ENCODE data around the gene GRIK4. TPM values are rescaled to one million over a fixed set of nuclear protein-coding genes. Genes with fewer than 3 reads are reported as not detected.

GRIK4 gene
- polyA plus RNA-seq, 1 of the 3 experiments (the other 2 are of a cell fraction), result 0.03 TPM

- 93% methylated on average over 7 of the region's 7 CpGs for whole genome bisulfite sequencing (ENCODE audit: low lambda C conversion rate)
- no peak for DNase-seq
- ChIA-PET POLR2A (interaction anchor here (1.7 kb wide), 1 partner anchor 10 kb away, joined by 6 read pairs; no protein-coding TSS in a partner anchor), CTCF (interaction anchor here (0.8 to 3.8 kb wide), 8 partner anchors 9 to 677 kb away, joined by 3 to 24 read pairs (median 4); no protein-coding TSS in a partner anchor)
- Histone ChIP-seq H3K27ac (ENCODE audit: low read depth in 2 of 2, low read length in 1 of 2) (no peak overlapping the region), H3K4me2 (no peak overlapping the region), H4K20me1 (ENCODE audit: insufficient read depth) (no peaks in the 10 kb centered on the region), H3K4me1 (ENCODE audit: control insufficient read depth in 1 of 2, insufficient read depth in 2 of 2, low read depth in 1 of 2, low read length in 1 of 2) (peaks cover 0 to 33% of the 10 kb centered on the region in 2 experiments; a peak in 1 of 4 replicates), H3K9ac (no peak overlapping the region), H3K9me3 (no peaks in the 10 kb centered on the region), H3K4me3 (ENCODE audit: low read depth in 2 of 2, low read length in 1 of 2) (no peak overlapping the region), H3K36me3 (replicated peaks in 1 of 2; ENCODE audit: control insufficient read depth in 1 of 2, insufficient read depth in 2 of 2, low read length in 1 of 2) (no peaks in the 10 kb centered on the region), H3K79me2 (ENCODE audit: insufficient read depth) (no peaks in the 10 kb centered on the region), H3K9me2 (no peaks in the 10 kb centered on the region), H3F3A (replicated peaks; ENCODE audit: insufficient read depth) (no peaks in the 10 kb centered on the region), H2AFZ (ENCODE audit: low read depth) (no peak overlapping the region), H3K27me3 (ENCODE audit: insufficient read depth) (peaks cover 12% of the 10 kb centered on the region; the same call in 1 of the 2 replicates)
- TF ChIP-seq GATA2 (CRISPR knock-in tag; IDR thresholded peaks at IDR 0.05) (no peak), MEF2A (IDR thresholded peaks at IDR 0.05; ENCODE audit: borderline replicate concordance, low read depth) (no peak), FOXJ3 (CRISPR knock-in tag; IDR thresholded peaks at IDR 0.05) (no peak), NFIC (IDR thresholded peaks at IDR 0.05; ENCODE audit: borderline replicate concordance) (no peak), MXI1 (IDR thresholded peaks at IDR 0.05; ENCODE audit: low read depth, low read length) (no peak), ELF1 (IDR thresholded peaks at IDR 0.05) (no peak), TAF1 (IDR thresholded peaks at IDR 0.05; ENCODE audit: borderline replicate concordance, low read depth, low read length) (no peak), GABPA (IDR thresholded peaks at IDR 0.05; ENCODE audit: low read depth) (no peak), EP300 (IDR thresholded peaks at IDR 0.05; ENCODE audit: borderline replicate concordance in 1 of 2, low read depth in 1 of 2, low read length in 1 of 2) (no peak), RXRA (IDR thresholded peaks at IDR 0.05; ENCODE audit: borderline replicate concordance, low read depth) (no peak), RFX5 (IDR thresholded peaks at IDR 0.05; ENCODE audit: low read length) (no peak), EZH2phosphoT487 (IDR thresholded peaks at IDR 0.05; ENCODE audit: borderline replicate concordance, low read depth) (no peak), IRF3 (IDR thresholded peaks at IDR 0.05; ENCODE audit: low read depth, low read length) (no peak)
- TF ChIP-seq, protein P1, sequence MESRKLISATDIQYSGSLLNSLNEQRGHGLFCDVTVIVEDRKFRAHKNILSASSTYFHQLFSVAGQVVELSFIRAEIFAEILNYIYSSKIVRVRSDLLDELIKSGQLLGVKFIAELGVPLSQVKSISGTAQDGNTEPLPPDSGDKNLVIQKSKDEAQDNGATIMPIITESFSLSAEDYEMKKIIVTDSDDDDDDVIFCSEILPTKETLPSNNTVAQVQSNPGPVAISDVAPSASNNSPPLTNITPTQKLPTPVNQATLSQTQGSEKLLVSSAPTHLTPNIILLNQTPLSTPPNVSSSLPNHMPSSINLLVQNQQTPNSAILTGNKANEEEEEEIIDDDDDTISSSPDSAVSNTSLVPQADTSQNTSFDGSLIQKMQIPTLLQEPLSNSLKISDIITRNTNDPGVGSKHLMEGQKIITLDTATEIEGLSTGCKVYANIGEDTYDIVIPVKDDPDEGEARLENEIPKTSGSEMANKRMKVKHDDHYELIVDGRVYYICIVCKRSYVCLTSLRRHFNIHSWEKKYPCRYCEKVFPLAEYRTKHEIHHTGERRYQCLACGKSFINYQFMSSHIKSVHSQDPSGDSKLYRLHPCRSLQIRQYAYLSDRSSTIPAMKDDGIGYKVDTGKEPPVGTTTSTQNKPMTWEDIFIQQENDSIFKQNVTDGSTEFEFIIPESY (IDR thresholded peaks at IDR 0.05; ENCODE audit: borderline replicate concordance, low read depth), result no peak
- TF ChIP-seq, protein P2, sequence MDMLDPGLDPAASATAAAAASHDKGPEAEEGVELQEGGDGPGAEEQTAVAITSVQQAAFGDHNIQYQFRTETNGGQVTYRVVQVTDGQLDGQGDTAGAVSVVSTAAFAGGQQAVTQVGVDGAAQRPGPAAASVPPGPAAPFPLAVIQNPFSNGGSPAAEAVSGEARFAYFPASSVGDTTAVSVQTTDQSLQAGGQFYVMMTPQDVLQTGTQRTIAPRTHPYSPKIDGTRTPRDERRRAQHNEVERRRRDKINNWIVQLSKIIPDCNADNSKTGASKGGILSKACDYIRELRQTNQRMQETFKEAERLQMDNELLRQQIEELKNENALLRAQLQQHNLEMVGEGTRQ (IDR thresholded peaks at IDR 0.05; ENCODE audit: borderline replicate concordance, low read depth, low read length), result no peak
- TF ChIP-seq, protein P3, sequence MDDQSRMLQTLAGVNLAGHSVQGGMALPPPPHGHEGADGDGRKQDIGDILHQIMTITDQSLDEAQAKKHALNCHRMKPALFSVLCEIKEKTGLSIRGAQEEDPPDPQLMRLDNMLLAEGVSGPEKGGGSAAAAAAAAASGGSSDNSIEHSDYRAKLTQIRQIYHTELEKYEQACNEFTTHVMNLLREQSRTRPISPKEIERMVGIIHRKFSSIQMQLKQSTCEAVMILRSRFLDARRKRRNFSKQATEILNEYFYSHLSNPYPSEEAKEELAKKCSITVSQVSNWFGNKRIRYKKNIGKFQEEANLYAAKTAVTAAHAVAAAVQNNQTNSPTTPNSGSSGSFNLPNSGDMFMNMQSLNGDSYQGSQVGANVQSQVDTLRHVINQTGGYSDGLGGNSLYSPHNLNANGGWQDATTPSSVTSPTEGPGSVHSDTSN (IDR thresholded peaks at IDR 0.05), result no peak
- TF ChIP-seq, protein P4, sequence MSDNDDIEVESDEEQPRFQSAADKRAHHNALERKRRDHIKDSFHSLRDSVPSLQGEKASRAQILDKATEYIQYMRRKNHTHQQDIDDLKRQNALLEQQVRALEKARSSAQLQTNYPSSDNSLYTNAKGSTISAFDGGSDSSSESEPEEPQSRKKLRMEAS (IDR thresholded peaks at IDR 0.05; ENCODE audit: low read depth), result no peak
- TF ChIP-seq, protein P5, sequence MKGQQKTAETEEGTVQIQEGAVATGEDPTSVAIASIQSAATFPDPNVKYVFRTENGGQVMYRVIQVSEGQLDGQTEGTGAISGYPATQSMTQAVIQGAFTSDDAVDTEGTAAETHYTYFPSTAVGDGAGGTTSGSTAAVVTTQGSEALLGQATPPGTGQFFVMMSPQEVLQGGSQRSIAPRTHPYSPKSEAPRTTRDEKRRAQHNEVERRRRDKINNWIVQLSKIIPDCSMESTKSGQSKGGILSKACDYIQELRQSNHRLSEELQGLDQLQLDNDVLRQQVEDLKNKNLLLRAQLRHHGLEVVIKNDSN (IDR thresholded peaks at IDR 0.05; ENCODE audit: borderline replicate concordance, low read depth), result no peak
Observed at GRCh38 chr11:120517801-120518291, 6.3 kb downstream of the GRIK4 start.

All from SK-N-SH (cell line).